ENCODE results near the gene MAP4K5. TPM values are rescaled to one million over a fixed set of nuclear protein-coding genes. Genes with fewer than 3 reads are reported as not detected.

The MAP4K5 gene
- total and polyA plus RNA-seq, 2 of the 13 experiments (the other 11 are each of a cell fraction or from before 2014, with no cell fraction given) = 12.7 to 23.9 TPM

DNA sequence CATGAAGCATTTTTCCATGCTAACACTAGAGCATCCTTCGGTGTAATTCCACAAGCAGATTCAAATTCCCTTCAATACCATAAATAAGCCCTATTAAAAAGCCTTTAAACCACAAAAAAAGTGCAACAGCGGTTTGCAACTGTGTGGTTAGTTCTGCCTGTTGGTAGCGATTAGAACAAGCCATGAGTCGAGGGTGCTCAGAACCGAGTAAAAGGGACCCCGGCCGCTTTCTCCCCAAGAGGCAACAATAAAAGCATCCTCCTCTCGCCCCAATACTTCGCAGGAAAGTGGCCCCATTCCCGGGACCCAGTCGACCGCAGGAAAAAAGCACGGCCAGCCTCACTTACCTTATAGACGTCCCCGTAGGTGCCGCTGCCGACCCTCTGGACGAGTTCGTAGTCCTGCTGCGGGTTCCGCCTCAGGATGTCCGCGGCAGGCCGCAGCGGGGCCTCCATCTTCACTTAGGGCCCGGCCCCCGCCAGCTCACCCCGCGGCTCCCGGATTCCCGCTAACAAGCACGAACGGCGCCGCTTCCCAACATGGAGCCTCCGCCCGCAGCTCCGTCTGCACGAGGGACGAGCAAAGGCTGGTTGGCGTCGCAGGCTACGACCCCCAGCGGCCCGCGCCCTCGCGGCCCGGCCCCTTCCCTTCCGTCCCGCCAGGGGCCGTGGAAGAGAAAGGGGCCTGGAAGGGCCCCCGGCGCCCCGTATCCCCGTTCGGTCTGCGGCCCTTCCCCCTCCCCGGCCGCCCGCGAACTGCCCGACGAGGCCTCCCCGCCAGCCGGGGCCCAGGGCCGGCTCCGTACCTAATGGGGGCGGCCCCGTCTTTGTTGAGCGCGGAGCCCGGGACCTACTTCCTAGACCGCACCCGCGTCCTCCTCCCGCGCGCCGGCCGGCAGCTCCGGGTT lies 521 bp downstream of the MAP4K5 start (continued):
- TF ChIP-seq, protein P1, sequence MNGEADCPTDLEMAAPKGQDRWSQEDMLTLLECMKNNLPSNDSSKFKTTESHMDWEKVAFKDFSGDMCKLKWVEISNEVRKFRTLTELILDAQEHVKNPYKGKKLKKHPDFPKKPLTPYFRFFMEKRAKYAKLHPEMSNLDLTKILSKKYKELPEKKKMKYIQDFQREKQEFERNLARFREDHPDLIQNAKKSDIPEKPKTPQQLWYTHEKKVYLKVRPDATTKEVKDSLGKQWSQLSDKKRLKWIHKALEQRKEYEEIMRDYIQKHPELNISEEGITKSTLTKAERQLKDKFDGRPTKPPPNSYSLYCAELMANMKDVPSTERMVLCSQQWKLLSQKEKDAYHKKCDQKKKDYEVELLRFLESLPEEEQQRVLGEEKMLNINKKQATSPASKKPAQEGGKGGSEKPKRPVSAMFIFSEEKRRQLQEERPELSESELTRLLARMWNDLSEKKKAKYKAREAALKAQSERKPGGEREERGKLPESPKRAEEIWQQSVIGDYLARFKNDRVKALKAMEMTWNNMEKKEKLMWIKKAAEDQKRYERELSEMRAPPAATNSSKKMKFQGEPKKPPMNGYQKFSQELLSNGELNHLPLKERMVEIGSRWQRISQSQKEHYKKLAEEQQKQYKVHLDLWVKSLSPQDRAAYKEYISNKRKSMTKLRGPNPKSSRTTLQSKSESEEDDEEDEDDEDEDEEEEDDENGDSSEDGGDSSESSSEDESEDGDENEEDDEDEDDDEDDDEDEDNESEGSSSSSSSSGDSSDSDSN (CRISPR knock-in tag; IDR thresholded peaks at IDR 0.05) = peak; percentile 94; the same call in 1 of the 2 replicates
- TF ChIP-seq, protein P2, sequence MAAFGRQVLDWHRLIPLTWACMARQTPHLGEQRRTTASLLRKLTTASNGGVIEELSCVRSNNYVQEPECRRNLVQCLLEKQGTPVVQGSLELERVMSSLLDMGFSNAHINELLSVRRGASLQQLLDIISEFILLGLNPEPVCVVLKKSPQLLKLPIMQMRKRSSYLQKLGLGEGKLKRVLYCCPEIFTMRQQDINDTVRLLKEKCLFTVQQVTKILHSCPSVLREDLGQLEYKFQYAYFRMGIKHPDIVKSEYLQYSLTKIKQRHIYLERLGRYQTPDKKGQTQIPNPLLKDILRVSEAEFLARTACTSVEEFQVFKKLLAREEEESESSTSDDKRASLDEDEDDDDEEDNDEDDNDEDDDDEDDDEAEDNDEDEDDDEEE (CRISPR knock-in tag; IDR thresholded peaks at IDR 0.05) = 0 out of 2 replicates have a peak, but pooled peaks have one; percentile 17
- TF ChIP-seq, protein P3, sequence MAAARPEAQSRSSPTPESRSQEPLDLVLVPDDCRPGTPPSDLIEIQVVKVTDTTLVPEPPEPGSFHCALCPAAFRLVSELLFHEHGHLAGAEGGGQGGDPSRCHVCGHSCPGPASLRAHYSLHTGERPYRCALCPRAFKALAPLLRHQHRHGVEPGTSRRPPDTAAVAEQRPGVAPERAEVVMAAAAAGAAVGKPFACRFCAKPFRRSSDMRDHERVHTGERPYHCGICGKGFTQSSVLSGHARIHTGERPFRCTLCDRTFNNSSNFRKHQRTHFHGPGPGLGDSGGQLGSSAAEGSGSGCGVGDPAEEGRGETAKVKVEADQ (CRISPR knock-in tag; IDR thresholded peaks at IDR 0.05; ENCODE audit: borderline replicate concordance) = no peak
- TF ChIP-seq ZNF296 (CRISPR knock-in tag; conservative IDR thresholded peaks at IDR 0.05) (no peak), ZMAT3 (CRISPR knock-in tag; conservative IDR thresholded peaks at IDR 0.05) (peak; percentile 51; the same call in 1 of the 2 replicates), PAF1 (CRISPR knock-in tag; IDR thresholded peaks at IDR 0.05) (no peak), ZNF614 (CRISPR knock-in tag; IDR thresholded peaks at IDR 0.05; ENCODE audit: borderline replicate concordance) (no peak), SCMH1 (CRISPR knock-in tag; IDR thresholded peaks at IDR 0.05; ENCODE audit: borderline replicate concordance) (no peak), ZBTB42 (CRISPR knock-in tag; IDR thresholded peaks at IDR 0.05) (peak; percentile 87; the same call in 1 of the 2 replicates), TOE1 (CRISPR knock-in tag; IDR thresholded peaks at IDR 0.05) (no peak), SP4 (CRISPR knock-in tag; IDR thresholded peaks at IDR 0.05) (0 out of 2 replicates have a peak, but pooled peaks have one; percentile 44), WIZ (CRISPR knock-in tag; IDR thresholded peaks at IDR 0.05) (no peak), BRD4 (CRISPR knock-in tag; IDR thresholded peaks at IDR 0.05) (0 out of 2 replicates have a peak, but pooled peaks have one; percentile 36), ZNF615 (CRISPR knock-in tag; IDR thresholded peaks at IDR 0.05; ENCODE audit: borderline replicate concordance) (no peak), ESRRA (CRISPR knock-in tag; IDR thresholded peaks at IDR 0.05; ENCODE audit: low read depth) (peak; percentile 2; the same call in 1 of the 2 replicates), SMC3 (IDR thresholded peaks at IDR 0.05; ENCODE audit: low read length) (no peak), FOXK1 (CRISPR knock-in tag; IDR thresholded peaks at IDR 0.05; ENCODE audit: borderline replicate concordance, low read depth) (no peak)
- TF ChIP-seq, protein P4, sequence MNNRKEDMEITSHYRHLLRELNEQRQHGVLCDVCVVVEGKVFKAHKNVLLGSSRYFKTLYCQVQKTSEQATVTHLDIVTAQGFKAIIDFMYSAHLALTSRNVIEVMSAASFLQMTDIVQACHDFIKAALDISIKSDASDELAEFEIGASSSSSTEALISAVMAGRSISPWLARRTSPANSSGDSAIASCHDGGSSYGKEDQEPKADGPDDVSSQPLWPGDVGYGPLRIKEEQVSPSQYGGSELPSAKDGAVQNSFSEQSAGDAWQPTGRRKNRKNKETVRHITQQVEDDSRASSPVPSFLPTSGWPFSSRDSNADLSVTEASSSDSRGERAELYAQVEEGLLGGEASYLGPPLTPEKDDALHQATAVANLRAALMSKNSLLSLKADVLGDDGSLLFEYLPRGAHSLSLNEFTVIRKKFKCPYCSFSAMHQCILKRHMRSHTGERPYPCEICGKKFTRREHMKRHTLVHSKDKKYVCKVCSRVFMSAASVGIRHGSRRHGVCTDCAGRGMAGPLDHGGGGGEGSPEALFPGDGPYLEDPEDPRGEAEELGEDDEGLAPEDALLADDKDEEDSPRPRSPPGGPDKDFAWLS (CRISPR knock-in tag; IDR thresholded peaks at IDR 0.05; ENCODE audit: borderline replicate concordance) = no peak
- TF ChIP-seq, protein P5, sequence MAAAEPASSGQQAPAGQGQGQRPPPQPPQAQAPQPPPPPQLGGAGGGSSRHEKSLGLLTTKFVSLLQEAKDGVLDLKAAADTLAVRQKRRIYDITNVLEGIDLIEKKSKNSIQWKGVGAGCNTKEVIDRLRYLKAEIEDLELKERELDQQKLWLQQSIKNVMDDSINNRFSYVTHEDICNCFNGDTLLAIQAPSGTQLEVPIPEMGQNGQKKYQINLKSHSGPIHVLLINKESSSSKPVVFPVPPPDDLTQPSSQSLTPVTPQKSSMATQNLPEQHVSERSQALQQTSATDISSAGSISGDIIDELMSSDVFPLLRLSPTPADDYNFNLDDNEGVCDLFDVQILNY (CRISPR knock-in tag; conservative IDR thresholded peaks at IDR 0.05) = no peak
- TF ChIP-seq, protein P6, sequence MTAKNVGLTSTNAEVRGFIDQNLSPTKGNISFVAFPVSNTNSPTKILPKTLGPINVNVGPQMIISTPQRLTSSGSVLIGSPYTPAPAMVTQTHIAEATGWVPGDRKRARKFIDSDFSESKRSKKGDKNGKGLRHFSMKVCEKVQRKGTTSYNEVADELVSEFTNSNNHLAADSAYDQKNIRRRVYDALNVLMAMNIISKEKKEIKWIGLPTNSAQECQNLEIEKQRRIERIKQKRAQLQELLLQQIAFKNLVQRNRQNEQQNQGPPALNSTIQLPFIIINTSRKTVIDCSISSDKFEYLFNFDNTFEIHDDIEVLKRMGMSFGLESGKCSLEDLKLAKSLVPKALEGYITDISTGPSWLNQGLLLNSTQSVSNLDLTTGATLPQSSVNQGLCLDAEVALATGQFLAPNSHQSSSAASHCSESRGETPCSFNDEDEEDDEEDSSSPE (CRISPR knock-in tag; IDR thresholded peaks at IDR 0.05) = peak; percentile 24; the same call in 1 of the 2 replicates
